ENCODE measurements around the gene MAPKBP1.

GRCh38 chr15:41851167-41851523 lies 76.9 kb downstream of the MAPKBP1 start:
- no peak for TF ChIP-seq EZH2 (IDR thresholded peaks at IDR 0.05; ENCODE audit: borderline replicate concordance, low read depth, low read length, poor library complexity, severe bottlenecking)
- TF ChIP-seq CTCF (conservative IDR thresholded peaks at IDR 0.05; ENCODE audit: low read depth, low read length), result no peak

Data from A673 (cell line).